ENCODE measurements around the gene CHCHD4.
A peak's percentile ranks its signal among the peaks of the same experiment; 100 is the strongest.

The CHCHD4 gene

GRCh38 chr3:14150078-14150477, 25.4 kb upstream of the CHCHD4 start:
- no peak for DNase-seq (ENCODE audit: low spot score)

- no peak for DNase-seq (ENCODE audit: low spot score)
These were observed 23.6 kb upstream of the CHCHD4 start for GRCh38 chr3:14148041-14148985.

- no peak for DNase-seq (ENCODE audit: low spot score)
These were observed 22.9 kb upstream of the CHCHD4 start for GRCh38 chr3:14147617-14148016.

GRCh38 chr3:14147066-14147435, 22.4 kb upstream of the CHCHD4 start:
- DNase-seq (ENCODE audit: low spot score) = no peak

GRCh38 chr3:14146381-14147065, 21.9 kb upstream of the CHCHD4 start:
- DNase-seq (ENCODE audit: low spot score) = no peak

GRCh38 chr3:14145670-14146380, 21.2 kb upstream of the CHCHD4 start:
- DNase-seq (ENCODE audit: low spot score) = no peak

- peak; percentile 57 for DNase-seq (ENCODE audit: low spot score)
These were observed 20.6 kb upstream of the CHCHD4 start for GRCh38 chr3:14145236-14145635.

GRCh38 chr3:14144423-14145075, 19.9 kb upstream of the CHCHD4 start:
- peak; percentile 95 for DNase-seq (ENCODE audit: low spot score)

GRCh38 chr3:14143271-14144225, 18.9 kb upstream of the CHCHD4 start:
- DNase-seq (ENCODE audit: low spot score) = peak; percentile 87

GRCh38 chr3:14142567-14143270, 18.0 kb upstream of the CHCHD4 start:
- no peak for DNase-seq (ENCODE audit: low spot score)

GRCh38 chr3:14141602-14142341, 17.1 kb upstream of the CHCHD4 start:
- no peak for DNase-seq (ENCODE audit: low spot score)

- DNase-seq (ENCODE audit: low spot score) = no peak
These were observed 16.5 kb upstream of the CHCHD4 start for GRCh38 chr3:14141144-14141543.

- DNase-seq (ENCODE audit: low spot score) = no peak
These were observed 16.0 kb upstream of the CHCHD4 start for GRCh38 chr3:14140668-14141067.

- DNase-seq (ENCODE audit: low spot score) = no peak
These were observed 15.1 kb upstream of the CHCHD4 start for GRCh38 chr3:14139771-14140170.

- DNase-seq (ENCODE audit: low spot score) = no peak
These were observed 14.4 kb upstream of the CHCHD4 start for GRCh38 chr3:14138878-14139655.

GRCh38 chr3:14138109-14138877, 13.6 kb upstream of the CHCHD4 start:
- DNase-seq (ENCODE audit: low spot score) = no peak

GRCh38 chr3:14137445-14137844, 12.8 kb upstream of the CHCHD4 start:
- DNase-seq (ENCODE audit: low spot score) = no peak

- DNase-seq (ENCODE audit: low spot score) = peak; percentile 38
These were observed 12.3 kb upstream of the CHCHD4 start for GRCh38 chr3:14137004-14137403.

Data from AG20443 (cell line).